Activated naive CD8-positive, alpha-beta T cell treated with anti-CD3 and anti-CD28 coated beads, Interleukin-2, amount 50 U/mL, for 24 hours (primary cell): ENCODE results near the gene CDH4.

Source experiments
- ATAC-seq: fragments of 150-1000 bp; cut with Tn5 transposase; one replicate; pipeline ENCODE4 v1.10.0; 2021
- DNase-seq: peaks from one replicate; pipeline ENCODE4 v3.0.0; 2021
- H3K27ac Mint-ChIP-seq: one replicate; pipeline ENCODE4 v1.8.0; 2021; ENCODE audit warnings: mild to moderate bottlenecking, mixed read lengths
- H3K27me3 Mint-ChIP-seq: one replicate; pipeline ENCODE4 v1.8.0; 2021; ENCODE audit warnings: mixed read lengths
- H3K36me3 Mint-ChIP-seq: one replicate; pipeline ENCODE4 v1.8.0; 2021; ENCODE audit warnings: low read depth, mixed read lengths
- H3K4me1 Mint-ChIP-seq: one replicate; pipeline ENCODE4 v1.8.0; 2021; ENCODE audit warnings: mixed read lengths
- H3K4me3 Mint-ChIP-seq: one replicate; pipeline ENCODE4 v1.8.0; 2021; ENCODE audit warnings: mild to moderate bottlenecking, moderate library complexity, mixed read lengths
- H3K9me3 Mint-ChIP-seq: one replicate; pipeline ENCODE4 v1.8.0; 2021; ENCODE audit warnings: mixed read lengths

CDH4 gene

GRCh38 chr20:61658563-61658962 is 406.5 kb downstream of the CDH4 start:
- DNase-seq, result no peak
- H3K27me3 Mint-ChIP-seq, result no peaks in the 10 kb centered on the region
- ATAC-seq, result no peak
- H3K27ac Mint-ChIP-seq, result no peak overlapping the region
- no peaks in the 10 kb centered on the region for H3K9me3 Mint-ChIP-seq
- no peak overlapping the region for H3K4me3 Mint-ChIP-seq
- no peaks in the 10 kb centered on the region for H3K4me1 Mint-ChIP-seq
- H3K36me3 Mint-ChIP-seq, result no peaks in the 10 kb centered on the region

DNA sequence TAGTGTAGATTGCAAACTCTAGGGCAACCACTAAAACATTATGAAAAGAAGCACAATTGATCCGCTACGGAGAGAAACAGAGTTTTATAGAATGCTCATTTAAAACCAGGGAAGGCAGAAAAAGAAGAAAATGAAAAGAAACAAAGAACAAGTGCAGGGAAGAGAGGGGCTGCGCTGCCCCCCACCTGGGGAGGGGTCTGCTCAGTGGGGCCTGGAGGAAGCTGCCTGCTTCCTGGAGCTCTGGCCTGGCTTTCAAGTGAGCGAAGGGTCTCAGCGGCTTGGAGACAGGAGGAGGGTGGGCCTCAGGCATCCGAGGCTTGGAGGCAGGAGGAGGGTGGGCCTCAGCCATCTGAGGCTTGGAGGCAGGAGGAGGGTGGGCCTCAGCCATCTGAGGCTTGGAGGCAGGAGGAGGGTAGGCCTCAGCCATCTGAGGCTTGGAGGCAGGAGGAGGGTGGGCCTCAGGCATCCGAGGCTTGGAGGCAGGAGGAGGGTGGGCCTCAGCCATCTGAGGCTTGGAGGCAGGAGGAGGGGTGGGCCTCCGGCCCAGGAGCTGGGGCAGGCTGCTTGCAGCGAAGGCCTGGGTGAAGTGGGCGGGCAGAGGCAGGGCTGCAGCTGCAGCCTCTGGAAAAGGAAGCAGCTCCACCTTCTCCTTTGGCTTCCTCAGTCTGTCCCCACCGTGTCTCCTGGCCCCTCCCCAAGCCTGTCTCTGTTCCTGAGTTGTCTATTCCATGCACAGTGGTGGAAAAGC is 407.4 kb downstream of the CDH4 start:
- H3K36me3 Mint-ChIP-seq, result no peaks in the 10 kb centered on the region
- H3K4me3 Mint-ChIP-seq, result no peak overlapping the region
- H3K27me3 Mint-ChIP-seq, result no peaks in the 10 kb centered on the region
- H3K4me1 Mint-ChIP-seq, result no peaks in the 10 kb centered on the region
- no peaks in the 10 kb centered on the region for H3K9me3 Mint-ChIP-seq
- DNase-seq (no peak), ATAC-seq (no peak)
- no peak overlapping the region for H3K27ac Mint-ChIP-seq

GRCh38 chr20:61659994-61660346 is 407.9 kb downstream of the CDH4 start:
- H3K4me1 Mint-ChIP-seq, result no peaks in the 10 kb centered on the region
- no peaks in the 10 kb centered on the region for H3K36me3 Mint-ChIP-seq
- no peaks in the 10 kb centered on the region for H3K27me3 Mint-ChIP-seq
- no peak overlapping the region for H3K27ac Mint-ChIP-seq
- DNase-seq (no peak), ATAC-seq (no peak)
- no peak overlapping the region for H3K4me3 Mint-ChIP-seq
- H3K9me3 Mint-ChIP-seq, result no peaks in the 10 kb centered on the region

DNA sequence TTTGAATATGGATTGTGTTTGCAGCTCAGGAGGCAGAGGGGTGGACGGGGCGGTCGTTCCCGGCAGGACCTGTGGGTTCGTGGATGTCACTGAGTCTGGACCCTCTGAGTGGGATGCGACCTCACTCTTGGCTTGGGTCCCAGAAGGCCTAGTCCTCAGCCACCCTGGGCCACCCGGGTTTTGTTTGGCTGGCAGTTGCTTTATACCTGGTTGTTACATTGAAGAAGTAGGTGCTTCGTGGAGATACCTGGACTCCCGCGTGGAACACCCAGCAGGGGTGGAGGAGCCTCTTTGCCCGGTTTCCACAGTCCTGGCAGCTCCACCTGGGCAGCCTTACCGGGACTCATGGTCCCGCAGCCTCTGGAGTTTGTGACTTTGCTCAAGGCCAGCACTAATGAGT is 408.5 kb downstream of the CDH4 start:
- H3K9me3 Mint-ChIP-seq, result no peaks in the 10 kb centered on the region
- H3K4me3 Mint-ChIP-seq, result no peak overlapping the region
- no peaks in the 10 kb centered on the region for H3K27me3 Mint-ChIP-seq
- H3K27ac Mint-ChIP-seq, result no peak overlapping the region
- DNase-seq (no peak), ATAC-seq (no peak)
- H3K36me3 Mint-ChIP-seq, result no peaks in the 10 kb centered on the region
- H3K4me1 Mint-ChIP-seq, result no peaks in the 10 kb centered on the region

- H3K27me3 Mint-ChIP-seq, result no peaks in the 10 kb centered on the region
- H3K4me1 Mint-ChIP-seq, result no peaks in the 10 kb centered on the region
- DNase-seq (no peak), ATAC-seq (no peak)
- H3K4me3 Mint-ChIP-seq, result no peak overlapping the region
- H3K36me3 Mint-ChIP-seq, result no peaks in the 10 kb centered on the region
- H3K27ac Mint-ChIP-seq, result no peak overlapping the region
- no peaks in the 10 kb centered on the region for H3K9me3 Mint-ChIP-seq
Measured at GRCh38 chr20:61661025-61661424, 409.0 kb downstream of the CDH4 start.

DNA sequence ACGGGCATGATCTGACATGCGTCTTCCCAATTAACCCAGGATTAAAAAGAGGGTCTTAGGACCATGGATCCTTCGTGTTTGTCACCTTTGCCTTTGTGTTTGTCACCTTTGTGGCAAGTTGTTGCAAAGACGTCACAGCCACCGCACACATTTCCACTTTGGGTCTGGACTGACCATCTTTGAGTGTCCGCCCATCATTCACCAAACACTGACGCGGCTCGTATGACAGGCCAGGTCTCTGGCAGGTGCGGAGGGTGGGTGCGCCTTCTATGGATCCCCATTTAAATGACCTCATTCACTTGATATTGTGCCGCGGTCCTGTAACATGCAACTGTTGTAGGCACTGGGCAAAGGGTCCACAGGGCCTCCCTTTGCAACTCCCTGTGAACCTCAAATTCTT is 409.5 kb downstream of the CDH4 start:
- no peaks in the 10 kb centered on the region for H3K36me3 Mint-ChIP-seq
- no peaks in the 10 kb centered on the region for H3K9me3 Mint-ChIP-seq
- no peak overlapping the region for H3K27ac Mint-ChIP-seq
- H3K4me3 Mint-ChIP-seq, result no peak overlapping the region
- H3K4me1 Mint-ChIP-seq, result no peaks in the 10 kb centered on the region
- ATAC-seq (no peak), DNase-seq (no peak)
- H3K27me3 Mint-ChIP-seq, result no peaks in the 10 kb centered on the region

DNA sequence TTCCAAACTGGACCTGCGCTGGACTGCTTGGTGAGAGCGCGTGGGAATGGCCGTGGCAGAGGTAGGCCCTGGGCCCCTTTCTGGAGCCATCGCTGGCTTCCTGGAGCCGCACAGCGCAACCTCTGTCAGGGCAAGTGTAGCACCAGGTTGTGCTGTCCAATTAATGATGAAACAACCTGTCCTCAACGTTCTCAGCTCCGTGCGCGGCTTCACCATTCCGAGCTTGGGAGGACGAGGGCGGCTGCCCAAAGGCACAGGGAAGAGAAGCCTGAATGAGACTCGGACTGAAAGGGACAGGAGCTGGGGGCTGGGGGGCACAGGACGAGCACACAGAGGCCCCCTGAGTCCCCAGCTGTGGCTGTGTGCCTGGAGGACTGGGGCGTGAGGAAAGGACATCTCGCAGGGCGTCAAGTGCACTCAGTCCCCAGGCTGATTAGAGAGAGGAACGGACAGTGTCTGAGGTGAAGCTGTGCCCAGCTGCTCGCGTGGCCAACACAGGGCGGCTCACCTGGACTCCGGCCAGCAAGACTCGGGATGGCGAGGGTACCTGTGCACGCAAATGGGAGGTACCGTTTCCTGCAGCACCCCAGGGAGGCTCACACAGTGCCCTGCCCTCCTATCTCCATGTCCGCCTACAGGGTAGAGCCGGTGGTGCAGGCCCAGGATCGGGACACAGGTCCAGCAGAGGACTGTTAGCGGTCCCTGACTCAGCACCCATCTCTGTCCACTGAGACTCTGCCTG is 410.3 kb downstream of the CDH4 start:
- H3K4me3 Mint-ChIP-seq, result no peak overlapping the region
- H3K27me3 Mint-ChIP-seq, result no peaks in the 10 kb centered on the region
- no peaks in the 10 kb centered on the region for H3K36me3 Mint-ChIP-seq
- no peak overlapping the region for H3K27ac Mint-ChIP-seq
- DNase-seq (no peak), ATAC-seq (no peak)
- no peaks in the 10 kb centered on the region for H3K4me1 Mint-ChIP-seq
- H3K9me3 Mint-ChIP-seq, result no peaks in the 10 kb centered on the region

DNA sequence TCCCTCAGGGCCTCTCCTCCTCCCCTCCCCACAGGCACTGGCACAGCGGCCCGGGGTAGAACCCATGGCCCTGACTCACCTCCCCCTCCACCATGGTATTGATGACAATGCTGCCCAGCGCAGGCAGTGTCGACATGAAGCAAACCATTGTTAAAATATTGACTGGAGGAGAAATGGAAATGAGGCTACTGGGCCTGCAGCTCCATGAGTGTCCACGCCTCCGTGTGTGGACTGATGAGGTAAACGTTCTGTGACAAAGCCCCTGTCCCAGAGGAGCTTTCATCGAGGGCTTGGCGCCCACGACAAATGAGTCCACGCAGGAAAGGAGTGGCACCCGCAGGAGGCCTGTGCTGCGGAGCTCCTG is 410.9 kb downstream of the CDH4 start:
- no peaks in the 10 kb centered on the region for H3K4me1 Mint-ChIP-seq
- ATAC-seq (no peak), DNase-seq (no peak)
- no peak overlapping the region for H3K4me3 Mint-ChIP-seq
- no peaks in the 10 kb centered on the region for H3K27me3 Mint-ChIP-seq
- H3K27ac Mint-ChIP-seq, result no peak overlapping the region
- no peaks in the 10 kb centered on the region for H3K9me3 Mint-ChIP-seq
- no peaks in the 10 kb centered on the region for H3K36me3 Mint-ChIP-seq

GRCh38 chr20:61663521-61664425 is 411.7 kb downstream of the CDH4 start:
- Mint-ChIP-seq H3K4me1 (no peaks in the 10 kb centered on the region), H3K27ac (no peak overlapping the region), H3K27me3 (no peaks in the 10 kb centered on the region), H3K36me3 (no peaks in the 10 kb centered on the region), H3K9me3 (no peaks in the 10 kb centered on the region), H3K4me3 (no peak overlapping the region)
- ATAC-seq (no peak), DNase-seq (no peak)

GRCh38 chr20:61664556-61665320 is 412.7 kb downstream of the CDH4 start:
- no peaks in the 10 kb centered on the region for H3K36me3 Mint-ChIP-seq
- no peaks in the 10 kb centered on the region for H3K4me1 Mint-ChIP-seq
- no peaks in the 10 kb centered on the region for H3K9me3 Mint-ChIP-seq
- no peaks in the 10 kb centered on the region for H3K27me3 Mint-ChIP-seq
- no peak for DNase-seq
- no peak overlapping the region for H3K27ac Mint-ChIP-seq
- no peak for ATAC-seq
- H3K4me3 Mint-ChIP-seq, result no peak overlapping the region

DNA sequence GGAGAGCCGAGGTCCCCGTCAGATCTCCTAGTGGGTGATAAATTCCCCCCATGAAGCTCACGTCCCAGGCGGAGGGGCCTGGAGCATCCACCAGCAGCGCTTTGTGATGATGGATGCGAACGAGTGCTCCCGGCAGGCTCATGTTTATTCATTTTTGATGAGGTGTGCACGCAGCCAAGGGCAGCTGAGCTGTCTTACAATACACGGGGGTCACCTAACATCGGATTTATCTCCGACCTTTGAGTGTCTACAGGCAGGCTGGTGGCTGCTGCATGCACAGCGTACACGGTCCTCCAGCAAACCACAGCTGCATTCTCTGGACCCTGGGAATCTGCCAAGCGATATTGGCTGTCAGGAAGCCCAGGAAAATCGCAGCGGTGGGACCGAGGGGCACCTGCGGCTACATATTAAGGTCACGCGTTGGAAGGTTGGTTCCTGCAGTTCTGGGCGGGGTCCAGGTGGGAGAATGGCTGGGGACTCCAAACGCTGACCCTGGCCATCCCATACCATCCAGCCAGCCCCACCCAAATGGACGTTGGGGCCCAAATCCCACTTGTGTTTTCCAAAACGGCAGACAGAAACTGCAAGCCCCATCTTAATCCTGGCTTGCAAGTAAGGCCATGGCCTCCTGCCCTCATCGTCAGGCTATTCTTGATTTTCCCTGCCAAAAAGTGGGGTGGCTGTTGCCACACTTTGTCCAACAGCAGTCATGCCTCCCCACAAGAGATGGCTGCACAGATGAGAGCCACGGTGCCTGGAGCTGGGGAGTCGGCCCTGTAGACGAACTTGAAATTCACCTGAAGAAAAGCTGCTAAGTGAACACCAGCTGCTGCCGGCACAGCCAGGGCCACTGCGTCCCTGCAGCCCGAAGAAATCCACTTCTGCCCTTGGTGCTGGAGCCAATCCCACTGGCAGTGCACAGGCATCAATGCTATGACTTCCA is 413.7 kb downstream of the CDH4 start:
- Mint-ChIP-seq H3K4me3 (no peak overlapping the region), H3K27me3 (no peaks in the 10 kb centered on the region), H3K4me1 (no peaks in the 10 kb centered on the region), H3K9me3 (no peaks in the 10 kb centered on the region), H3K36me3 (no peaks in the 10 kb centered on the region), H3K27ac (no peak overlapping the region)
- no peak for ATAC-seq
- DNase-seq, result no peak

DNA sequence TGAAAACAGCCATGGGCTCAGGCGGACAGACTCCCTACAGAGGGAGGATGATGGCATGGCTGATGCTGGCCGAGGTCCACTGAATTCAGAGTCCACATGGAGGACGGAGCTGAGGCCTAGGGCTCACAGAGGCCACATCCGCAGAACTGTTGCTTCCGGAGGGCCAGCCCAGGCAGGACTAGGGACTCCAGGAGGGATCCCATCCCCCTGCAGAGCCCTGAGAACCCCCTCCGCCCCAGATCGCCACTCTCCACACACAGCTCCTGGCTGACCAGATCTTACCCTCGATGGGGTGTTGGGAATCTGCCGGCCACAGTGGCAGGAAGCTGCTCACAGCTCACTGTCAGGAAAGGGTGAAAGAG is 414.4 kb downstream of the CDH4 start:
- Mint-ChIP-seq H3K27me3 (no peaks in the 10 kb centered on the region), H3K27ac (no peak overlapping the region), H3K4me3 (no peak overlapping the region), H3K4me1 (no peaks in the 10 kb centered on the region), H3K9me3 (no peaks in the 10 kb centered on the region), H3K36me3 (no peaks in the 10 kb centered on the region)
- ATAC-seq (no peak), DNase-seq (no peak)

GRCh38 chr20:61667056-61667792 is 415.2 kb downstream of the CDH4 start:
- no peak for DNase-seq
- Mint-ChIP-seq H3K36me3 (no peaks in the 10 kb centered on the region), H3K27me3 (no peaks in the 10 kb centered on the region), H3K9me3 (no peaks in the 10 kb centered on the region), H3K27ac (no peak overlapping the region), H3K4me3 (no peak overlapping the region), H3K4me1 (no peaks in the 10 kb centered on the region)
- ATAC-seq, result no peak
